Parathyroid adenoma (tissue), 2 donors: Measurements from ENCODE around the gene STAG2.

Experiments used
- H2AFZ ChIP-seq: fragments of 300-600 bp; sonication (generic); one replicate; pipeline ENCODE4 v1.7.0; 2017; ENCODE audit warnings: antibody characterized with exemption, mild to moderate bottlenecking
- H3K27ac ChIP-seq: fragments of 300-600 bp; sonication (generic); one replicate; pipeline ENCODE4 v1.7.0; 2017
- H3K27me3 ChIP-seq: fragments of 300-600 bp; sonication (generic); one replicate; pipeline ENCODE4 v1.7.0; 2017; ENCODE audit warnings: low read length; ENCODE audit not compliant: control insufficient read depth, insufficient read depth
- H3K36me3 ChIP-seq: fragments of 300-600 bp; sonication (generic); one replicate; pipeline ENCODE4 v1.7.0; 2017; ENCODE audit warnings: low read length; ENCODE audit not compliant: control insufficient read depth, insufficient read depth
- H3K4me1 ChIP-seq: fragments of 300-600 bp; sonication (generic); one replicate; pipeline ENCODE4 v1.7.0; 2017; ENCODE audit warnings: control low read depth
- H3K4me2 ChIP-seq: fragments of 300-600 bp; sonication (generic); one replicate; pipeline ENCODE4 v1.7.0; 2017; ENCODE audit warnings: low read length
- H3K4me3 ChIP-seq: fragments of 300-600 bp; sonication (generic); one replicate; pipeline ENCODE4 v1.7.0; 2017; ENCODE audit warnings: low read depth, low read length
- H3K79me2 ChIP-seq: fragments of 300-600 bp; sonication (generic); one replicate; pipeline ENCODE4 v1.7.0; 2017; ENCODE audit warnings: control low read depth
- H3K9ac ChIP-seq: fragments of 300-600 bp; sonication (generic); one replicate; pipeline ENCODE4 v1.7.0; 2017; ENCODE audit warnings: mild to moderate bottlenecking
- H3K9me3 ChIP-seq: fragments of 300-600 bp; sonication (generic); one replicate; pipeline ENCODE4 v1.7.0; 2017; ENCODE audit warnings: low read length; ENCODE audit not compliant: control insufficient read depth
- TF ChIP-seq, protein P1 (sequence below): fragments of 300-600 bp; sonication (generic); IDR thresholded peaks from one replicate; pipeline ENCODE4 v1.7.0; 2017; ENCODE audit warnings: antibody characterized with exemption, mild to moderate bottlenecking
- donor health status: primary hyperparathyroidism.

The STAG2 gene

DNA sequence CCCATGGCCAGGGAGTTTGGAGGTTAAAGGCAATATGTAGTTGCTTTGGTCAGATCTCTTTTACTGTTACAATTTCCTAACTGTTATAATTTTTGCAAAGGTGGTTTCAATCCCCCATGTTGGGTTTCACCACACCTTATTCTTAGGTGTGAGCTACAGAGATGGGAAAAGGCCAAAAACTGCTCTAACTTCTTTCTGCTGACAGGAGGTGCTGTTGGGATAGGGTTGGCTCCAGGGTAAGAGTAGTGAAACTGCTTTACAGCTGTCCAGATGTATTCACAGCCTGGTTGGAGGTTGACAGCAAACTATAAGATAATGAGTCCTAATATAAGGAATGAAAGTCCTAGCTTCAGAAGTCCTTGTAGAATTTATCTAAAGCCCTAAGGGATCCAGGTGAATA, 189.7 kb downstream of the STAG2 start:
- no peaks in the 10 kb centered on the region for H3K27me3 ChIP-seq
- H3K9me3 ChIP-seq, result no peaks in the 10 kb centered on the region
- H3K9ac ChIP-seq, result no peak overlapping the region
- H3K27ac ChIP-seq, result no peak overlapping the region
- TF ChIP-seq, protein P1, sequence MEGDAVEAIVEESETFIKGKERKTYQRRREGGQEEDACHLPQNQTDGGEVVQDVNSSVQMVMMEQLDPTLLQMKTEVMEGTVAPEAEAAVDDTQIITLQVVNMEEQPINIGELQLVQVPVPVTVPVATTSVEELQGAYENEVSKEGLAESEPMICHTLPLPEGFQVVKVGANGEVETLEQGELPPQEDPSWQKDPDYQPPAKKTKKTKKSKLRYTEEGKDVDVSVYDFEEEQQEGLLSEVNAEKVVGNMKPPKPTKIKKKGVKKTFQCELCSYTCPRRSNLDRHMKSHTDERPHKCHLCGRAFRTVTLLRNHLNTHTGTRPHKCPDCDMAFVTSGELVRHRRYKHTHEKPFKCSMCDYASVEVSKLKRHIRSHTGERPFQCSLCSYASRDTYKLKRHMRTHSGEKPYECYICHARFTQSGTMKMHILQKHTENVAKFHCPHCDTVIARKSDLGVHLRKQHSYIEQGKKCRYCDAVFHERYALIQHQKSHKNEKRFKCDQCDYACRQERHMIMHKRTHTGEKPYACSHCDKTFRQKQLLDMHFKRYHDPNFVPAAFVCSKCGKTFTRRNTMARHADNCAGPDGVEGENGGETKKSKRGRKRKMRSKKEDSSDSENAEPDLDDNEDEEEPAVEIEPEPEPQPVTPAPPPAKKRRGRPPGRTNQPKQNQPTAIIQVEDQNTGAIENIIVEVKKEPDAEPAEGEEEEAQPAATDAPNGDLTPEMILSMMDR, result no peak
- no peaks in the 10 kb centered on the region for H3K4me1 ChIP-seq
- no peak overlapping the region for H3K4me3 ChIP-seq
- no peak overlapping the region for H3K4me2 ChIP-seq
- H3K36me3 ChIP-seq, result no peaks in the 10 kb centered on the region
- H2AFZ ChIP-seq, result no peak overlapping the region
- no peaks in the 10 kb centered on the region for H3K79me2 ChIP-seq
